SK-N-SH (cell line): Measurements from ENCODE around the gene REEP1. TPM values are rescaled to one million over a fixed set of nuclear protein-coding genes. Genes with fewer than 3 reads are reported as not detected.
A peak's percentile ranks its signal among the peaks of the same experiment; 100 is the strongest.

Experiments used
- CTCF ChIA-PET: fragments of 300-600, 350-600 bp; formaldehyde crosslinking; extraction: SDS; loops from one replicate; lab custom pipeline; 2021; lab: Yijun Ruan, JAX
- POLR2A ChIA-PET: fragments of 350-600 bp; sonication (Branson Sonifier 250); formaldehyde crosslinking; extraction: SDS; loops from one replicate; lab custom pipeline; 2020; ENCODE audit warnings: antibody characterized with exemption, inconsistent platforms; lab: Yijun Ruan, JAX
- DNase-seq: peaks from one replicate; pipeline ENCODE4 v3.0.0; 2012
- H2AFZ ChIP-seq: fragments of 200-600 bp; sonication (generic); 2 replicates; pipeline ENCODE4 v1.8.1; 2016; ENCODE audit warnings: antibody characterized with exemption, mild to moderate bottlenecking, low read depth
- H3F3A ChIP-seq: fragments of 200-600 bp; sonication (generic); replicated peaks from 2 replicates; pipeline ENCODE3; 2016; ENCODE audit warnings: antibody characterized with exemption, mild to moderate bottlenecking; ENCODE audit not compliant: insufficient read depth
- H3K27ac ChIP-seq, 2 experiments: fragments of 200-500 bp in 1 of 2; fragments of 200-600 bp in 1 of 2; sonication (Bioruptor generic) in 1 of 2; sonication (generic), shearing (Covaris generic) in 1 of 2; 2 replicates each; pipeline versions ENCODE4 v1.5.1 to v1.6.1; 2014 to 2016; ENCODE audit warnings: low read depth in 2 of 2, inconsistent platforms in 1 of 2, low read length in 1 of 2, mild to moderate bottlenecking in 1 of 2, mixed read lengths in 1 of 2
- H3K27me3 ChIP-seq: fragments of 200-600 bp; sonication (generic), shearing (Covaris generic); 2 replicates; pipeline ENCODE4 v1.6.1; 2016; ENCODE audit warnings: mixed run types; ENCODE audit not compliant: insufficient read depth
- H3K36me3 ChIP-seq, 2 experiments: fragments of 200-500 bp in 1 of 2; fragments of 200-600 bp in 1 of 2; sonication (Bioruptor generic) in 1 of 2; sonication (generic) in 1 of 2; replicated peaks in 1 of 2; 2 replicates each; pipeline versions ENCODE3 to v1.5.1; 2014 to 2016; ENCODE audit warnings: low read length in 1 of 2, mild to moderate bottlenecking in 1 of 2; ENCODE audit not compliant: insufficient read depth in 2 of 2, control insufficient read depth in 1 of 2
- H3K4me1 ChIP-seq, 2 experiments: fragments of 200-500 bp in 1 of 2; fragments of 200-600 bp in 1 of 2; sonication (Bioruptor generic) in 1 of 2; sonication (generic), shearing (Covaris generic) in 1 of 2; 2 replicates each; pipeline versions ENCODE4 v1.5.1 to v1.6.1; 2014 to 2016; ENCODE audit warnings: low read depth in 1 of 2, low read length in 1 of 2, mixed run types in 1 of 2; ENCODE audit not compliant: insufficient read depth in 2 of 2, control insufficient read depth in 1 of 2
- H3K4me2 ChIP-seq: fragments of 200-600 bp; sonication (generic), shearing (Covaris generic); 2 replicates; pipeline ENCODE4 v1.6.1; 2017; ENCODE audit warnings: mixed run types
- H3K4me3 ChIP-seq, 2 experiments: fragments of 200-500 bp in 1 of 2; fragments of 200-600 bp in 1 of 2; sonication (Bioruptor generic) in 1 of 2; sonication (generic), shearing (Covaris generic) in 1 of 2; 2 replicates each; pipeline versions ENCODE4 v1.5.1 to v1.8.1; 2014 to 2016; ENCODE audit warnings: low read depth in 2 of 2, inconsistent platforms in 1 of 2, low read length in 1 of 2, mild to moderate bottlenecking in 1 of 2, mixed read lengths in 1 of 2, moderate library complexity in 1 of 2
- H3K79me2 ChIP-seq: fragments of 200-600 bp; sonication (generic); 2 replicates; pipeline ENCODE4 v1.8.1; 2017; ENCODE audit warnings: mild to moderate bottlenecking; ENCODE audit not compliant: insufficient read depth
- H3K9ac ChIP-seq: fragments of 200-600 bp; sonication (generic); 2 replicates; pipeline ENCODE4 v1.6.1; 2017; ENCODE audit warnings: mixed run types
- H3K9me2 ChIP-seq: fragments of 200-600 bp; sonication (generic); 2 replicates; pipeline ENCODE4 v1.6.1; 2017; ENCODE audit warnings: mixed run types
- H3K9me3 ChIP-seq: fragments of 200-600 bp; sonication (generic); 2 replicates; pipeline ENCODE4 v1.6.1; 2017; ENCODE audit warnings: mixed run types, mild to moderate bottlenecking, moderate library complexity
- H4K20me1 ChIP-seq: fragments of 200-600 bp; sonication (generic); 2 replicates; pipeline ENCODE4 v1.6.1; 2017; ENCODE audit warnings: mild to moderate bottlenecking, mixed run types; ENCODE audit not compliant: insufficient read depth
- CTCF ChIP-seq: fragments of 200-600 bp; sonication (generic); IDR thresholded peaks from 2 replicates; pipeline ENCODE4 v1.6.1; 2017; ENCODE audit warnings: antibody characterized with exemption, mild to moderate bottlenecking, moderate library complexity
- EP300 ChIP-seq, 2 experiments: IDR thresholded peaks; 2 replicates each; pipeline versions ENCODE4 v1.4.0 to v1.6.1; 2012; ENCODE audit warnings: borderline replicate concordance in 1 of 2, low read depth in 1 of 2, low read length in 1 of 2
- EZH2phosphoT487 ChIP-seq: fragments of 200-600 bp; sonication (generic); IDR thresholded peaks from 2 replicates; pipeline ENCODE4 v1.6.1; 2017; ENCODE audit warnings: low read depth, mixed run types, mild to moderate bottlenecking, antibody characterized with exemption, moderate library complexity, borderline replicate concordance
- FOSL2 ChIP-seq: IDR thresholded peaks from 2 replicates; pipeline ENCODE4 v1.4.0; 2012; ENCODE audit warnings: low read depth, mild to moderate bottlenecking, moderate library complexity, borderline replicate concordance
- FOXJ3 ChIP-seq: sonication (generic); formaldehyde crosslinking; IDR thresholded peaks from 2 replicates; pipeline ENCODE4 v1.5.1; 2020; ENCODE audit warnings: mild to moderate bottlenecking, missing genetic modification reagents
- GATA2 ChIP-seq: sonication (generic); formaldehyde crosslinking; IDR thresholded peaks from 2 replicates; pipeline ENCODE4 v1.5.0; 2020; ENCODE audit warnings: mild to moderate bottlenecking, missing genetic modification reagents
- JUND ChIP-seq: IDR thresholded peaks from 2 replicates; pipeline ENCODE4 v1.4.0; 2012
- MAX ChIP-seq: IDR thresholded peaks from 2 replicates; pipeline ENCODE4 v1.4.0; 2012; ENCODE audit warnings: low read depth
- MXI1 ChIP-seq: IDR thresholded peaks from 2 replicates; pipeline ENCODE4 v1.6.1; 2012; ENCODE audit warnings: mild to moderate bottlenecking, low read depth, low read length, improper control_type of control experiment
- RAD21 ChIP-seq: IDR thresholded peaks from 2 replicates; pipeline ENCODE4 v1.6.1; 2012; ENCODE audit warnings: mild to moderate bottlenecking, low read length
- RCOR1 ChIP-seq: fragments of 150-350 bp; IDR thresholded peaks from 2 replicates; pipeline ENCODE4 v1.6.1; 2017; ENCODE audit warnings: antibody characterized with exemption, low read length
- RFX5 ChIP-seq: IDR thresholded peaks from 2 replicates; pipeline ENCODE4 v1.6.1; 2012; ENCODE audit warnings: mild to moderate bottlenecking, improper control_type of control experiment, low read length
- TCF12 ChIP-seq: IDR thresholded peaks from 2 replicates; pipeline ENCODE4 v1.4.0; 2012
- WGBS: methylation state at CpG from one replicate; pipeline ENCODE4 v1.1.6; 2017; ENCODE audit warnings: low lambda C conversion rate; 5-methylcytosine and 5-hydroxymethylcytosine counted together
- polyA plus RNA-seq, 3 experiments: library from polyadenylated mRNA; depleted of rRNA; stranded (reverse); fragments of >200 nt; gene quantifications; 2 replicates each; pipeline ENCODE4 v1.2.3, GENCODE V29; 2012
- TF ChIP-seq, protein P1 (sequence below): IDR thresholded peaks from 2 replicates; pipeline ENCODE4 v1.4.0; 2012; ENCODE audit warnings: low read depth, borderline replicate concordance

The REEP1 gene
- polyA plus RNA-seq, 1 of the 3 experiments (the other 2 are of a cell fraction), result 0.13 TPM

DNA sequence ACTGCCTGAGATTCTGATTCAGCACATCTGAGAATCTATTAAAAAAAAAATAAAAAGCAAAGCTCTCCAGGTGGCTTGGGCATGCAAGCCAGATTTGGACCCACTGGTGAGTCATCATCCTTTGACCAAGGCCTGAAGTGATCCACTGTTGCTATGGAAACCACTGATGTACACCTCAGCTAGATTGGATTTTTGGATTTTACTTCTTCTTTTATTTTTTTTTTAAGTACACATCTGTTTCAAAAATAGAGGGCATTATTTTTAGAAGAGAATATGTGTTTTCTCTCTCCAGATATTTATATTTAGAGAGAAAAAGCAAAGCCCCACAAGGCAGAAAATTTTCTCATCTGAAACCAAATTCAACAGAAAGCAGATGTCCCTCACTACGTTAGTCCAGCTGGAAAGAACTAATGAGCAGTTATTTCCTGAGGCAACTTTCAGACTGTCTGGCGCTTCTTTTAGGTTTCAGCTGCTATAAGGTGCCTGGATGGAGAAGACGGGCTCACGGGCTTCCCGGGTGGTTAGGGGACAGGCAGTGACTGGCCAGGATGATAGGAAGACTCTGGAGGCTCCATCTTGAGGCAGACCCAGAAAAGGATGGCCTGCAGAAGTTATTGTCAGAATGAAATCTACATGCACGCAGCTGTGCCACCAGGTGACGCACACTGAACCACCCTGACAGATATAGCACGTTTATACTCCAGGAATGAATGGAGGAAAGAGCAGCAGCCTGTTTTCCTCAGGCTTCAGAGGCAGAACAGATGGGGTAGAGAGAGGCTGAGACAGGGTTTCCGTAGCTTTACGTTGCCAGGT lies 87.6 kb downstream of the REEP1 start:
- Histone ChIP-seq H2AFZ (no peak overlapping the region), H3K9me3 (no peaks in the 10 kb centered on the region), H3K9ac (no peak overlapping the region), H3K4me2 (peak overlapping the region; percentile 47; the same call in 1 of the 2 replicates), H3K36me3 (no peaks in the 10 kb centered on the region), H3F3A (peaks cover 3% of the 10 kb centered on the region), H4K20me1 (no peaks in the 10 kb centered on the region), H3K27ac (peak overlapping the region; percentile 40 to 98; a peak in 3 of 4 replicates), H3K79me2 (no peaks in the 10 kb centered on the region), H3K27me3 (peaks cover 7% of the 10 kb centered on the region; the same call in 1 of the 2 replicates), H3K4me1 (peaks cover 0 to 34% of the 10 kb centered on the region in 2 experiments; a peak in 2 of 4 replicates), H3K9me2 (no peaks in the 10 kb centered on the region), H3K4me3 (peak overlapping the region in 1 of 2 experiments; percentile 1; a peak in 1 of 4 replicates)
- peak; percentile 40; the same call in 1 of the 2 replicates for TF ChIP-seq RAD21
- peak; percentile 86 for TF ChIP-seq TCF12
- peak; percentile 47; the same call in 1 of the 2 replicates for TF ChIP-seq FOSL2
- TF ChIP-seq, protein P1, sequence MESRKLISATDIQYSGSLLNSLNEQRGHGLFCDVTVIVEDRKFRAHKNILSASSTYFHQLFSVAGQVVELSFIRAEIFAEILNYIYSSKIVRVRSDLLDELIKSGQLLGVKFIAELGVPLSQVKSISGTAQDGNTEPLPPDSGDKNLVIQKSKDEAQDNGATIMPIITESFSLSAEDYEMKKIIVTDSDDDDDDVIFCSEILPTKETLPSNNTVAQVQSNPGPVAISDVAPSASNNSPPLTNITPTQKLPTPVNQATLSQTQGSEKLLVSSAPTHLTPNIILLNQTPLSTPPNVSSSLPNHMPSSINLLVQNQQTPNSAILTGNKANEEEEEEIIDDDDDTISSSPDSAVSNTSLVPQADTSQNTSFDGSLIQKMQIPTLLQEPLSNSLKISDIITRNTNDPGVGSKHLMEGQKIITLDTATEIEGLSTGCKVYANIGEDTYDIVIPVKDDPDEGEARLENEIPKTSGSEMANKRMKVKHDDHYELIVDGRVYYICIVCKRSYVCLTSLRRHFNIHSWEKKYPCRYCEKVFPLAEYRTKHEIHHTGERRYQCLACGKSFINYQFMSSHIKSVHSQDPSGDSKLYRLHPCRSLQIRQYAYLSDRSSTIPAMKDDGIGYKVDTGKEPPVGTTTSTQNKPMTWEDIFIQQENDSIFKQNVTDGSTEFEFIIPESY, result no peak
- TF ChIP-seq EZH2phosphoT487, result no peak
- TF ChIP-seq CTCF, result peak; percentile 14; the same call in 1 of the 2 replicates
- TF ChIP-seq FOXJ3 (CRISPR knock-in tag), result 0 out of 2 replicates have a peak, but pooled peaks have one; percentile 8
- TF ChIP-seq MAX, result peak; percentile 93
- TF ChIP-seq EP300 (IDR thresholded peaks at IDR 0.05; ENCODE audit: borderline replicate concordance in 1 of 2, low read depth in 1 of 2, low read length in 1 of 2), result peak in 1 of 2 experiments; percentile 74; a peak in 1 of 4 replicates
- peak; percentile 78; the same call in 1 of the 2 replicates for TF ChIP-seq MXI1
- peak; percentile 26; the same call in 1 of the 2 replicates for TF ChIP-seq JUND
- TF ChIP-seq GATA2 (CRISPR knock-in tag), result no peak
- TF ChIP-seq RCOR1, result 0 out of 2 replicates have a peak, but pooled peaks have one; percentile 15
- TF ChIP-seq RFX5, result peak; percentile 69; the same call in 1 of the 2 replicates
- DNase-seq, result peak; percentile 76
- POLR2A ChIA-PET, result interaction anchor here (1.0 to 1.7 kb wide), 3 partner anchors 25 to 37 kb away, joined by 3 to 4 read pairs (median 4); no protein-coding TSS in a partner anchor
- CTCF ChIA-PET, result interaction anchor here (0.6 to 3.2 kb wide), 11 partner anchors 28 to 191 kb away, joined by 3 to 22 read pairs (median 3); partner anchors contain the start of gene KDM3A
- WGBS, result 28% methylated on average over 10 of the region's 10 CpGs
